IPS-20b (cell line): ENCODE data around the gene URI1.
"Not testable (repeated sequence)": the region's sequence is repeated elsewhere in the genome, so short reads cannot be mapped to it uniquely, and the experiment has no call there.

Experiments used
- H3K27ac ChIP-seq: one replicate; pipeline ENCODE4 v1.5.1; 2013; ENCODE audit warnings: low read length
- H3K27me3 ChIP-seq: 2 replicates; pipeline ENCODE4 v1.6.1; 2013; ENCODE audit warnings: mild to moderate bottlenecking, low read length, inconsistent platforms; ENCODE audit not compliant: insufficient read depth
- H3K36me3 ChIP-seq: 2 replicates; pipeline ENCODE4 v1.6.1; 2013; ENCODE audit warnings: low read depth, mild to moderate bottlenecking, inconsistent platforms, low read length, moderate library complexity; ENCODE audit not compliant: insufficient read depth
- H3K4me1 ChIP-seq: 2 replicates; pipeline ENCODE4 v1.6.1; 2013; ENCODE audit warnings: mild to moderate bottlenecking, control low read depth, inconsistent platforms, low read length, moderate library complexity; ENCODE audit not compliant: insufficient read depth
- H3K4me3 ChIP-seq: 2 replicates; pipeline ENCODE4 v1.5.1; 2013; ENCODE audit warnings: mild to moderate bottlenecking, low read length, inconsistent platforms
- H3K9ac ChIP-seq: 2 replicates; pipeline ENCODE4 v1.6.1; 2013; ENCODE audit warnings: low read depth, mild to moderate bottlenecking, inconsistent platforms, low read length, moderate library complexity
- H3K9me3 ChIP-seq: 2 replicates; pipeline ENCODE4 v1.6.1; 2013; ENCODE audit warnings: mild to moderate bottlenecking, low read depth, low read length, inconsistent platforms; ENCODE audit not compliant: insufficient read depth

Gene URI1

DNA sequence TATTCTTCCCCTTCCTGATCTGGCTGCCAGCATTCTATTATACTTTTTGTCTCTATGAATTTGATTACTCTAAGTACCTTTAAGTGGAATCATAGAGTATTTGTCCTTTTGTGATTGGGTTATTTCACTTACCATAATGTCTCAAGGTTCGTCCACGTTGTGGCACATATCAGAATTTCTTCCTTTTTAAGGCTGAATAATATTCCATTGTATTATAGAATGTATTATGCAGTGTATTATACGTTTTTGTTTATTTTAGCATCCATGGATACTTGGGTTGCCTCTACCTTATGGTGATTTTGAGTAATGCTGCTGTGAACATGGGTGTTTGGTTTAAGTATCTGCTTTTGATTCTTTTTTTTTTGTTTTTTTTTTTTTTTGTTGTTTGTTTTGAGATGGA lies 19.3 kb downstream of the URI1 start:
- H3K9ac ChIP-seq = no peak overlapping the region
- H3K4me1 ChIP-seq = no peaks in the 10 kb centered on the region
- no peak overlapping the region for H3K27ac ChIP-seq
- no peak overlapping the region for H3K4me3 ChIP-seq
- H3K36me3 ChIP-seq = no peaks in the 10 kb centered on the region
- H3K27me3 ChIP-seq = no peaks in the 10 kb centered on the region
- H3K9me3 ChIP-seq = no peaks in the 10 kb centered on the region

DNA sequence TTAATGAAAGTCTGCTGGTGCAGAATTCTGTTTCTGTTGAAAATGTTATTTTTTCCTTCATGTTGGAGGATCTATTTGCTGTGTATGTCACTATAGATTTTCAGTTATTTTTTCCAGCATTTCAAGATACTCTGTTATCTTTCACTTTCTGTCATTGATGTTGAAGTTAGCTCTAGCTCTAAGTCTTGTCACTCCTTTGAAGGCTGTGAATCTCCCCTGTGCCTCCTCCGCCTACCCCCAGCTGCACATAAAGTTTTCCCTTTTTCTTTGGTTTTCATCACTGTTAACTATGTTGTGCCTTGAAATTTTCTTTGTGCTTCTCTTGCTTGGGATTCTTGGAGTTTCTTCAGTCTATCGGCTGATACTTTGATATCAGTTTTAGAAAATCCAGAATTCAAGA lies 20.8 kb downstream of the URI1 start:
- H3K4me1 ChIP-seq = no peaks in the 10 kb centered on the region
- no peak overlapping the region for H3K9ac ChIP-seq
- no peaks in the 10 kb centered on the region for H3K36me3 ChIP-seq
- H3K4me3 ChIP-seq = no peak overlapping the region
- peak overlapping the region; percentile 17 for H3K27ac ChIP-seq
- no peaks in the 10 kb centered on the region for H3K9me3 ChIP-seq
- H3K27me3 ChIP-seq = no peaks in the 10 kb centered on the region

DNA sequence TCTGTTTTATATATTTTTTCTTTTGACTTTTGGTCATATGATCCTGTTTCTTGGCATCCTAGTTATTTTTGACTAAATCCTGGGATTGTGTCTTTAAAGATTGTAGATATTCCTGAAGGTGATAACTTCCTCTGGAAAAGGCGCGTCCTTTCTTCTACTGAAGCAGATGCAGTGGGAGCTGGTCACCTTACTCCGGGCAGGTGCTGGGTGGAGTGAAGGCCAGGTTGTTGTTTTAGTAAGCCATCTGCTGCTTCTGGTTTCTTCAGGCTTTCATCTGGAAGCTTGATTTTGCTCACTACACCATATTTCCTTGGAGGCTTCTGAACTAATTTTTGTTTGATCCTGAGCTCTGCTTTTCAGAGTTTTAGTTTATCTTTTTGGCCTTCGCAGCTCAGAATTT lies 21.5 kb downstream of the URI1 start:
- Histone ChIP-seq H3K4me3 (no peak overlapping the region), H3K36me3 (no peaks in the 10 kb centered on the region), H3K27me3 (no peaks in the 10 kb centered on the region), H3K4me1 (no peaks in the 10 kb centered on the region), H3K27ac (no peak overlapping the region), H3K9ac (no peak overlapping the region), H3K9me3 (no peaks in the 10 kb centered on the region)

DNA sequence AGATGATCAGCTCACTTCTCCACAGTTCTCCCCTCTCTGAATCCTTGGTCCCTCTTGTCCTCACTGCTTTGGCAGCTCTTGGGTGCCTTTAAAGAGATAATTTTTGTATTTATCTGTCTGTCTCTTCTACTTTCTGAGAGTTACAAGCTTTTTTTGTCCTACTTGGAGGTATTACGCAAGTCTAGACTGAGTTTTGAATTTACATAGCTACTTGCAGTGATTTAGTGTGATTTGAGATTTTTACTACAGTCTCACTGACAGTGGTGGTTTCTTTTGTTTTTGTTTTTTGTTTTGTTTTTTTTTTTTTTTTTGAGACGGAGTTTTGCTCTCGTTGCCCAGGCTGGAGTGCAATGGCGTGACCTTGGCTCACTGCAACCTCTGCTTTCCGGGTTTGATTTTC lies 22.1 kb downstream of the URI1 start:
- no peak overlapping the region for H3K27ac ChIP-seq

DNA sequence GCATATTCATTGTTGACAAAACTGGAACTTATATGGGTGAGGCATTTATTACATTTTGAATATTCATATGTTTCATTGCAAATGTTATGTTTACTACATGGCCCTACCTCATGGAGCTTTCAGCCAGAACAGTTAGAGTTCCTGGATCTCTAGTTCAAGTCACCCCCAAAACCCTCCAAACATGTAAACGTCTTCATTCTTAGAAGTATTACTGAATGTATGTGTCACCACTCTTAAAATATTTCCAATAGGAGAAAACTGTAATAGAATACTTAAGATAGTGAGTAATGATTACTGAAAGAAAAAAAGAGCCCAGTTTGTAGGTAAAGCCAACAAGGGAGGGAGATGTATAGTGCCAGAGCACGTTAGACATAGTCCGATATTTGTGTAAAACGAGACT lies 23.5 kb downstream of the URI1 start:
- Histone ChIP-seq H3K27ac (no peak overlapping the region), H3K4me1 (no peaks in the 10 kb centered on the region), H3K9me3 (no peaks in the 10 kb centered on the region), H3K27me3 (no peaks in the 10 kb centered on the region), H3K9ac (no peak overlapping the region), H3K36me3 (no peaks in the 10 kb centered on the region), H3K4me3 (no peak overlapping the region)

More for the DNA sequence above, 22.1 kb downstream of the URI1 start:
- Histone ChIP-seq H3K4me3 (no peak overlapping the region), H3K27me3 (no peaks in the 10 kb centered on the region), H3K9me3 (no peaks in the 10 kb centered on the region), H3K9ac (no peak overlapping the region), H3K36me3 (no peaks in the 10 kb centered on the region), H3K4me1 (no peaks in the 10 kb centered on the region)

DNA sequence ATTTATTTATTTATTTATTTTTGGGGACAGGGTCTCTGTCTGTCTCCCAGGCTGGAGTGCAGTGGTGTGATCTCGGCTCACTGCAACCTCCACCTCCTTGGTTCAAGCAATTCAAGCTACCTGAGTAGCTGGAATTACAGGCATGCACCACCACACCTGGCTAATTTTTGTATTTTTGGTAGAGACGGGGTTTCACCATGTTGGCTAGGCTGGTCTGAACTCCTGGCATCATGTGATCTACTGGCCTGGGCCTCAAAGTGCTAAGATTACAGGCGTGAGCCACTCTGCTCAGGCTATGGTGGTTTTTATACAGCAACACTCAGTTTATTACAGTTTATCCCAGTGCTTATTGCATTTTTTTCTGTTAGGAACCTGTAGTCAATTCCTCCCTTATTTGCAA lies 24.1 kb downstream of the URI1 start:
- not testable (repeated sequence) for H3K9me3 ChIP-seq, H3K36me3 ChIP-seq, H3K4me1 ChIP-seq, H3K27me3 ChIP-seq, H3K4me3 ChIP-seq, H3K27ac ChIP-seq, H3K9ac ChIP-seq

DNA sequence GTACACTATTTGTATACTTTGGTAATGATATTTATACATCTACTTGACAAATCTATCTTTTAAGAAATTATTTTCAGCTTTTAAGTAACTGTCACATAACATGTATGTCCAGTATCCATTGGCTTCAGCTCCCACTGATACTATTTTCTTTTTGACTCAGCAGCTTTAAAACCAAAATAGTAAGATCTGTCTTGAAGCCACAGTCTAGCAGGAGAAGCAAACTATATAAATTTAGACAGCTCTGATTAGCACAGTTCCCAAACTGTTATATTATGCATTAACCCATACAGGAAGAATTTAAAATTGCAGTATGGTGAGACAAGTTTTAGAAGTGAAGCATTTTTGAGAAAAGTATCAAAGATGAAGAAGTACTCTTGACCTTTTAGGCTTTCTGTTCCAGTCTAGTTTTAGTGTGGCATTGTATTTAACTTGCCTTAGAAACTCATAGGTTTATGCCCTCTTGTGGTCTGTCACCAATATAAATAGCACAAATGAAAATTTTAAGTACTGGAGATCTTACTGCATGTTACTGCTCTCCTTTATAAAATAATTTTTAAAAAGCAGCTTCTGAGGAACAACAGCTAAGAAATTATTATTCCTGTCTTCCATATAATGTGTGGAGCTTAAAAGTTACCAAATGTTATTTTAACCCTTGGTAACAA lies 24.7 kb downstream of the URI1 start:
- no peak overlapping the region for H3K4me3 ChIP-seq
- H3K9me3 ChIP-seq = no peaks in the 10 kb centered on the region
- no peaks in the 10 kb centered on the region for H3K4me1 ChIP-seq
- no peaks in the 10 kb centered on the region for H3K36me3 ChIP-seq
- H3K27ac ChIP-seq = no peak overlapping the region
- H3K9ac ChIP-seq = no peak overlapping the region
- no peaks in the 10 kb centered on the region for H3K27me3 ChIP-seq

DNA sequence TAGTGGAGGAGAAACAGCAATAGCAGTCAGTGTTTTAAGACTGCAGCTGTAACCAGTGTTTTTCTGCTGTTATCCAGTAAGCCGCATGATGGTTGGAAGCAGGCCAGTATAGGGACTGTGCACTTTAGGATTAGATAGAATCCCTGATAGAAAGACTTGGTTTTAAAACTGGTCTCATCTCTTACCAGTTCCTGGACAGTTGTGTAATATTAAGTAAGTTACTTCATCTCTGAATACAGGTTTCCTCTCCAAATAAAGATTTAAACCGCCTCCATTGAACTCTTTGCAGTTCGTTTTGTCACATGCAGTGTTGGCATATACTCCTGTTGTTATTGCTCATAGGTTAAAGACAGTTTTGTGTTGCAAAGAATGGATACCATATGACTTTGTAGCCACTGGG lies 25.6 kb downstream of the URI1 start:
- Histone ChIP-seq H3K36me3 (no peaks in the 10 kb centered on the region), H3K9ac (no peak overlapping the region), H3K27ac (no peak overlapping the region), H3K4me3 (no peak overlapping the region), H3K4me1 (no peaks in the 10 kb centered on the region), H3K27me3 (no peaks in the 10 kb centered on the region), H3K9me3 (no peaks in the 10 kb centered on the region)

DNA sequence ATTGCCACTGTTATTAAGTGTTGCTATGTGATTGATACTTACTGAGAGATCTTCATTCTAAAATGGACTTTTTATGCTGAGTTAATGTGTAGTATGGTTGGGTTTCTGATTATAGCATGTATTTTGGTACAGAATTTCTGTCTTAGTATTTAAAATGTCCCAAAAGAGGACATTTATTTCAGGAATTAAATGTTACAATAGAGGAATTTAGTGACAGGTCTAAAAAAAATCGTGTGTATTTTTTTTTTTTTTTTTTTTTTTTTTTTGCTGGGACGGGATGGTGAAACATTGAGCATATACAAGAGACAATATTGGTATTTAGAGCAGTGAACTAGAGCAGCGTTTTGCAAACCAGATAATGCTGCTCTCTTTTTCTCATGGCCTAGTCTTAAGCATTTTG lies 27.9 kb downstream of the URI1 start:
- H3K9ac ChIP-seq = no peak overlapping the region

DNA sequence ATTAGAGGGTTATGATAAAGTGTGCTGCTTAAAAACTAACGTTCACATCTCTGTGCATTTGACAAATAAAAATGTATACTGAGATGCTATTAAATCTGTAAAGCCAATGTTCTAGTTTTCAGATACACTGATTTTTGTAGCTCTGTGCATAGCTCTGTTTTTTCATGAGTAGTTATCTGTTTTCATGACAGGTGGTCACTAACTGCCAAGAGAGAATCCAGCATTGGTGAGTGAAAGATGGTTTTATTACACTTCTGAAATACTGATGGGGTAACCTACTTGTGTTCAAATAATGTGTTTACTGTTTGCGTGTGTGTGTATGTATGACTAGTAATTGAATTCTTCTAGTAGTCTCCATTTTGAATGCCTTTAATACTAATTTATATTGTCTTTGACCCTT lies 29.0 kb downstream of the URI1 start:
- Histone ChIP-seq H3K9me3 (no peaks in the 10 kb centered on the region), H3K9ac (no peak overlapping the region), H3K27me3 (no peaks in the 10 kb centered on the region), H3K4me3 (no peak overlapping the region), H3K4me1 (no peaks in the 10 kb centered on the region), H3K27ac (no peak overlapping the region), H3K36me3 (no peaks in the 10 kb centered on the region)

More for the DNA sequence above, 27.9 kb downstream of the URI1 start:
- Histone ChIP-seq H3K27me3 (no peaks in the 10 kb centered on the region), H3K36me3 (no peaks in the 10 kb centered on the region), H3K4me1 (no peaks in the 10 kb centered on the region), H3K27ac (no peak overlapping the region), H3K9me3 (no peaks in the 10 kb centered on the region), H3K4me3 (no peak overlapping the region)

DNA sequence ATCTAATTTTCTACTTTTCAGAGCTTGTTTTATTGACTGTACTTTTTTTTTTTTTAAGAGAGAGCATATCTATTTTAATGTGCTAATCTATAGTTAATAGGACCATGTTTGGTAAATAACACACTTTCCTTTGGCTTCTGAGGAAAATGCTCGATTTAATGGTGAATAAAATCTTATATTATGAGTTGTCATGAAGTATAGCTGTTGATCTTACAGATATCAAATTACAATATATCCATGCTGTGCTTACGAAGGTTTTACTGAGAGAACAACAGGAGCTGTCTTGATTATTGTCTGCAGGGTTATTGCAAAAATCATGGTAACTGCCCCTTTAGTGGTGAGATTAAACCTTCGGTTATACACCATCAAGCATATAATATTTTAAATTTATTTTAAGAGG lies 29.6 kb downstream of the URI1 start:
- H3K27ac ChIP-seq = no peak overlapping the region
- H3K9ac ChIP-seq = no peak overlapping the region
- H3K36me3 ChIP-seq = no peaks in the 10 kb centered on the region
- no peaks in the 10 kb centered on the region for H3K9me3 ChIP-seq
- no peaks in the 10 kb centered on the region for H3K27me3 ChIP-seq
- H3K4me3 ChIP-seq = no peak overlapping the region
- no peaks in the 10 kb centered on the region for H3K4me1 ChIP-seq

DNA sequence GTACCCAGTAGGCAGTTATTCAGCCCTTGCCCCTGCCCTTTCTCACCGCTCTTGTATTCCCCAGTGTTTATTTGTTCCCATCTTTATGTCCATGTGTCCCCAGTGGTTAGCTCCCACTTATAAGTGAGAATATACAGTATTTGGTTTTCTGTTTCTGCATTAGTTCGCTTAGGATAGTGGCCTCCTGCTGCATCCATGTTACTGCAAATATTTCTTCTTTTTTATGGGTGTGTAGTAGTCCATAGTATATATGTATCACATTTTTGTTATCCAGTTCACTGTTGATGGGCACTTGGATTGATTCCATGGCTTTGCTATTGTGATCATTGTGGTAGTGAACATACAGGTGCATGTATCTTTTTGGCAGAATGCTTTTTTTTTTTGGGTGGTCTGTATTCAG lies 32.7 kb downstream of the URI1 start:
- H3K27ac ChIP-seq = no peak overlapping the region
- no peaks in the 10 kb centered on the region for H3K4me1 ChIP-seq
- no peak overlapping the region for H3K4me3 ChIP-seq
- H3K36me3 ChIP-seq = no peaks in the 10 kb centered on the region
- no peaks in the 10 kb centered on the region for H3K27me3 ChIP-seq
- no peaks in the 10 kb centered on the region for H3K9me3 ChIP-seq
- no peak overlapping the region for H3K9ac ChIP-seq
